Measurements from ENCODE around the gene IGF1R.

DNA sequence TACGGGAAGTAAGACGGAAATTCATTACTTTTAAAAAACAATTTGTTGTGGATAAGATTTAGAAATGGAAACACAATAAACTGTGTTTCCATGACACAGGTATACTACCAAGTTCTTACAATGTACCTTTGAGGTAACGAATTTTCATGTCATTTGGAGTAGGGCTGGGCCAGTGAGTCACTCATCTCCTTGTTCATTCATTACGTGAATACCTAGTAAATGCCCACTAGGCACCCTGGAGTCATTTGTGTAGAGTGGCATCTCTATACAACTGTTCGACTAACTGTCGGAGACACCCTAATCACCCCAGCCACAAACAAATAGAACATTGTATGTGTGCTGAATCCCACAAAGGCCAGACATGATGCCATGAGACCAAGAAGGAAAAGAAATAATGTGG is 94.8 kb downstream of the IGF1R start:
- TF ChIP-seq, protein P1, sequence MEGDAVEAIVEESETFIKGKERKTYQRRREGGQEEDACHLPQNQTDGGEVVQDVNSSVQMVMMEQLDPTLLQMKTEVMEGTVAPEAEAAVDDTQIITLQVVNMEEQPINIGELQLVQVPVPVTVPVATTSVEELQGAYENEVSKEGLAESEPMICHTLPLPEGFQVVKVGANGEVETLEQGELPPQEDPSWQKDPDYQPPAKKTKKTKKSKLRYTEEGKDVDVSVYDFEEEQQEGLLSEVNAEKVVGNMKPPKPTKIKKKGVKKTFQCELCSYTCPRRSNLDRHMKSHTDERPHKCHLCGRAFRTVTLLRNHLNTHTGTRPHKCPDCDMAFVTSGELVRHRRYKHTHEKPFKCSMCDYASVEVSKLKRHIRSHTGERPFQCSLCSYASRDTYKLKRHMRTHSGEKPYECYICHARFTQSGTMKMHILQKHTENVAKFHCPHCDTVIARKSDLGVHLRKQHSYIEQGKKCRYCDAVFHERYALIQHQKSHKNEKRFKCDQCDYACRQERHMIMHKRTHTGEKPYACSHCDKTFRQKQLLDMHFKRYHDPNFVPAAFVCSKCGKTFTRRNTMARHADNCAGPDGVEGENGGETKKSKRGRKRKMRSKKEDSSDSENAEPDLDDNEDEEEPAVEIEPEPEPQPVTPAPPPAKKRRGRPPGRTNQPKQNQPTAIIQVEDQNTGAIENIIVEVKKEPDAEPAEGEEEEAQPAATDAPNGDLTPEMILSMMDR (IDR thresholded peaks at IDR 0.05), result no peak
- no peak for TF ChIP-seq POLR2A (IDR thresholded peaks at IDR 0.05)
